CD4-positive, alpha-beta T cell treated with Interleukin-15 for 4 hours (primary cell): ENCODE results near the gene BEST1.

Source experiments
- DNase-seq: peaks from one replicate; pipeline ENCODE4 v3.0.0-alpha.2; 2020; ENCODE audit warnings: low spot score

The BEST1 gene

GRCh38 chr11:61916737-61917333 lies 33.3 kb upstream of the BEST1 start:
- no peak for DNase-seq

- no peak for DNase-seq
Measured at GRCh38 chr11:61917334-61918109, 32.6 kb upstream of the BEST1 start, which contains the start of gene RAB3IL1. TSS of gene RAB3IL1 (minus strand) at chr11:61917566. CDS start at chr11:61917367, 199 bp downstream.

- DNase-seq: no peak
Measured at GRCh38 chr11:61918251-61918937, 31.8 kb upstream of the BEST1 start.

GRCh38 chr11:61918938-61919704 lies 31.0 kb upstream of the BEST1 start:
- no peak for DNase-seq

GRCh38 chr11:61919705-61920631 lies 30.2 kb upstream of the BEST1 start:
- no peak for DNase-seq

GRCh38 chr11:61921446-61921845 lies 28.7 kb upstream of the BEST1 start:
- no peak for DNase-seq

- no peak for DNase-seq
Measured at GRCh38 chr11:61922539-61922938, 27.6 kb upstream of the BEST1 start.

GRCh38 chr11:61923166-61924063 lies 26.7 kb upstream of the BEST1 start:
- no peak for DNase-seq

- no peak for DNase-seq
Measured at GRCh38 chr11:61924064-61924455, 26.1 kb upstream of the BEST1 start.

GRCh38 chr11:61925736-61926135 lies 24.4 kb upstream of the BEST1 start:
- no peak for DNase-seq

- no peak for DNase-seq
Measured at GRCh38 chr11:61926235-61926634, 23.9 kb upstream of the BEST1 start.

GRCh38 chr11:61927501-61927900 lies 22.6 kb upstream of the BEST1 start:
- DNase-seq: no peak

- DNase-seq: no peak
Measured at GRCh38 chr11:61928606-61929005, 21.5 kb upstream of the BEST1 start.

- DNase-seq: no peak
Measured at GRCh38 chr11:61930933-61931332, 19.2 kb upstream of the BEST1 start.

GRCh38 chr11:61935861-61936260 lies 14.3 kb upstream of the BEST1 start:
- no peak for DNase-seq

- no peak for DNase-seq
Measured at GRCh38 chr11:61940466-61940865, 9.7 kb upstream of the BEST1 start.

- DNase-seq: no peak
Measured at GRCh38 chr11:61945191-61945590, 5.0 kb upstream of the BEST1 start.

- DNase-seq: no peak
Measured at GRCh38 chr11:61946894-61947293, 3.3 kb upstream of the BEST1 start.

GRCh38 chr11:61947486-61948210 lies 2.5 kb upstream of the BEST1 start:
- peak; percentile 65 for DNase-seq

GRCh38 chr11:61948505-61948904 lies 1.6 kb upstream of the BEST1 start:
- no peak for DNase-seq
